Activated T-cell treated with anti-CD3 and anti-CD28 coated beads, Interleukin-2, amount 50 U/mL, for 24 hours (primary cell): Measurements from ENCODE around the gene RIMBP2.
"Not testable (repeated sequence)": the region's sequence is repeated elsewhere in the genome, so short reads cannot be mapped to it uniquely, and the experiment has no call there.

Experiments used
- DNase-seq: peaks from one replicate; pipeline ENCODE4 v3.0.0-alpha.2; 2020
- H3K27ac Mint-ChIP-seq: 2 replicates; pipeline ENCODE4 v1.8.0; 2020; ENCODE audit warnings: mild to moderate bottlenecking, mixed read lengths
- H3K27me3 Mint-ChIP-seq: 2 replicates; pipeline ENCODE4 v1.8.0; 2020; ENCODE audit warnings: mixed read lengths
- H3K36me3 Mint-ChIP-seq: 2 replicates; pipeline ENCODE4 v1.8.0; 2020; ENCODE audit warnings: low read depth, mixed read lengths
- H3K4me1 Mint-ChIP-seq: 2 replicates; pipeline ENCODE4 v1.8.0; 2020; ENCODE audit warnings: low read depth, mixed read lengths
- H3K4me3 Mint-ChIP-seq: 2 replicates; pipeline ENCODE4 v1.8.0; 2020; ENCODE audit warnings: mild to moderate bottlenecking, moderate library complexity, mixed read lengths
- H3K9me3 Mint-ChIP-seq: 2 replicates; pipeline ENCODE4 v1.8.0; 2020; ENCODE audit warnings: mixed read lengths

Gene RIMBP2

GRCh38 chr12:130650131-130650530 is 66.0 kb downstream of the RIMBP2 start:
- Mint-ChIP-seq H3K36me3 (no peaks in the 10 kb centered on the region), H3K9me3 (peaks cover 7% of the 10 kb centered on the region), H3K4me1 (no peaks in the 10 kb centered on the region), H3K27me3 (no peaks in the 10 kb centered on the region), H3K27ac (no peak overlapping the region), H3K4me3 (no peak overlapping the region)
- no peak for DNase-seq

DNA sequence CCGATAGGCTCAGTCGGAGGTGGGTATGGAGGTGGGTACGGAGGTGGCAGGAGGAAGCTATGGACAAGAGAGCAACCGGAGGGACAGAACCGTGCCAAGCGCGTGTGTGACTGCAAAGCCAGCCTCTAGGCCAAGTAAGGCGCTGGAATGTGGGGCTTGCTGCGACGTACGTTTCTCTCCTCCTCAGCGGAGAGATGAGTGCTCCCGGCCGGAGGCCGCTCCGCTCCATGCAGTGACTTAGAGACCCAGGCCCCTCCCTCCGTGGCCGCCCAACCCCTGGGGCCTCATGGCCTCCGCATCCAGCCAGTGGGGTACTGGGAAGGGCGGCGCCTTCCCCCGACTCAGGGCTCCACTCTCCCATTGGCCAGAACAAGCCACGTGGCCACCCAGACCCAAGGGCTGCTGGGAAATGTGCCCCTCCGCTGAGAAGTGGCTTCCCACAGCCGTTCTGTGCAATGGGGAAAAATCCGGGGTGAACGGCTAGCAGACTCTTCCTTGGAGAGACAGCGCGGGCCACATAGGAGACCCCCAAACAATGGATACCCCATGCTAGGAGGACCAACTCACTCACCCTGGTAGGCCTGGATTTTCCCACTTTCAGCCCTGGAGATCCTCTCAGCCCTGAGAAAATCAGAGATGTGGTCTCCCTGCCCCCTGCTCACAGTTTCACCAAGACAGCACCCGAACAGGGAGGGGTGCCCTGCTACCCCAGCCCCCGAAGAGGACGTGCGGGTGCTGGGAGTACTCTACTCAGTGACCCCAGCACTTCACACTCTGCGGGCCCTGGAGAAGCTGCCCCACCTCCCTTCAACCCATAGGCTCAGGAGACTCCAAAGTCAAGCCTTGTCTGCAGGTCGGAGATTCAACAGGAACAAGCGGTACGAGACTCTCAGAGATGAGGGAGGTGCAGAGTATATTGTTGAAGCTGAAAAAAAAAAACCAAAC is 66.7 kb downstream of the RIMBP2 start:
- no peak overlapping the region for H3K4me3 Mint-ChIP-seq
- H3K36me3 Mint-ChIP-seq: no peaks in the 10 kb centered on the region
- no peaks in the 10 kb centered on the region for H3K27me3 Mint-ChIP-seq
- H3K4me1 Mint-ChIP-seq: no peaks in the 10 kb centered on the region
- peaks cover 7% of the 10 kb centered on the region for H3K9me3 Mint-ChIP-seq
- no peak for DNase-seq
- H3K27ac Mint-ChIP-seq: no peak overlapping the region

GRCh38 chr12:130647814-130648213 is 68.3 kb downstream of the RIMBP2 start:
- Mint-ChIP-seq H3K27ac (no peak overlapping the region), H3K27me3 (no peaks in the 10 kb centered on the region)

DNA sequence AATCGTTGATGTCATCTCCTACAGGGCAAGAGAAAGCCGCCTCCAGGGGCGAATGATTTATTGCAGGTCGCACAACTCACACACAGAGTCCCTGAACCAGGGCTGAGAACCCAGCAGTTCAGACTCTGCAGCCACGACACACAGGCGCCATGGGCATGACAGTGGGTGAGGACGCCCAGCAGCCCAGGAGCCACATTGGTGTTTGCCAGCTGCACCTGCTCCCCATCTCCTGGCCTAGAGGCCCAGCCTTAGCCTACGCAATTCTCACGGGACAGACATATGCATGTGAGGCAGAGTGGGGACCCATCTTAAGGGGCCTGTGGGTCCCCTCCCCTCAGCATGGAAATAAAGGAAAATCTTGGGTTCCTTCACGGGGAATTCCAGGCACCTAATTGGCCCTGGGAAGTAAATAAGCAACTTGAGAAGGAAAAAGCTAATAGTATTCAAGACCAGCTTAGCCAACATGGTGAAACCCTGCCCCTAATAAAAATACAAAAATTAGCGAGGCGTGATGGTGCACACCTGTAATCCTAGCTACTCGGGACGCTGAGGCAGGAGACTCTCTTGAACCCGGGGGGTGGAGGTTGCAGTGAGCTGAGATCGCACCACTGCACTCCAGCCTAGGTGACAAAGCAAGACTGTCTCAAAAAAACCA is 69.3 kb downstream of the RIMBP2 start:
- no peak overlapping the region for H3K4me3 Mint-ChIP-seq
- H3K36me3 Mint-ChIP-seq: no peaks in the 10 kb centered on the region
- H3K9me3 Mint-ChIP-seq: no peaks in the 10 kb centered on the region
- H3K27ac Mint-ChIP-seq: no peak overlapping the region
- no peak for DNase-seq
- no peaks in the 10 kb centered on the region for H3K4me1 Mint-ChIP-seq
- H3K27me3 Mint-ChIP-seq: no peaks in the 10 kb centered on the region

More at GRCh38 chr12:130647814-130648213, 68.3 kb downstream of the RIMBP2 start:
- DNase-seq: no peak
- Mint-ChIP-seq H3K4me1 (no peaks in the 10 kb centered on the region), H3K9me3 (no peaks in the 10 kb centered on the region), H3K4me3 (no peak overlapping the region), H3K36me3 (no peaks in the 10 kb centered on the region)

- H3K27ac Mint-ChIP-seq, H3K36me3 Mint-ChIP-seq, H3K27me3 Mint-ChIP-seq, H3K4me1 Mint-ChIP-seq, H3K4me3 Mint-ChIP-seq, H3K9me3 Mint-ChIP-seq, DNase-seq: not testable (repeated sequence)
Measured at GRCh38 chr12:130646191-130646590, 69.9 kb downstream of the RIMBP2 start.

GRCh38 chr12:130645751-130646150 is 70.3 kb downstream of the RIMBP2 start:
- no peak overlapping the region for H3K27ac Mint-ChIP-seq
- DNase-seq: no peak
- H3K27me3 Mint-ChIP-seq: no peaks in the 10 kb centered on the region
- H3K4me3 Mint-ChIP-seq: no peak overlapping the region
- H3K4me1 Mint-ChIP-seq: no peaks in the 10 kb centered on the region
- no peaks in the 10 kb centered on the region for H3K36me3 Mint-ChIP-seq
- H3K9me3 Mint-ChIP-seq: no peaks in the 10 kb centered on the region

- Mint-ChIP-seq H3K27me3 (no peaks in the 10 kb centered on the region), H3K36me3 (no peaks in the 10 kb centered on the region), H3K4me1 (no peaks in the 10 kb centered on the region), H3K4me3 (no peak overlapping the region), H3K27ac (no peak overlapping the region), H3K9me3 (no peaks in the 10 kb centered on the region)
- no peak for DNase-seq
Measured at GRCh38 chr12:130644566-130644965, 71.5 kb downstream of the RIMBP2 start.

GRCh38 chr12:130644146-130644545 is 72.0 kb downstream of the RIMBP2 start:
- Mint-ChIP-seq H3K36me3 (no peaks in the 10 kb centered on the region), H3K4me3 (no peak overlapping the region)

DNA sequence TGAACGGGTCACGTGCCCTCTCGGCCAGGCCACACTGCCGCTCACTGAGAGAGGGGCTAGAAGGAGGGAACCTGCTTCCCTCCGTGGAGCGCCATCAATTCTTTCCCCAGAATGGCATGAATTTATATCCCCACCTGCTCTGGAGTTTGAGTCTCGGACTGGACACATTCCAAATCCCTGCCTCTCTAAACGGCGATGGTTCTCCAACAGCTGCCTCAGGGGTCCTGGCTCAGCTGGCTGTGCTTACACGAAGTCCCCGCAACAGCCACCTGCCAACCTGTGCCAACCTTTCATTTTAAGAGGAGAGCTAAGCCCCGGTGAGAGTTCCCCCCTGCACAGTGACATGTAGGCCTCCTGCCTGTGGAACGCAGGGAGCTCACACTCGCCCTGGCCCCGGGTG is 73.2 kb downstream of the RIMBP2 start:
- DNase-seq: no peak
- H3K9me3 Mint-ChIP-seq: no peaks in the 10 kb centered on the region
- no peak overlapping the region for H3K27ac Mint-ChIP-seq
- no peaks in the 10 kb centered on the region for H3K27me3 Mint-ChIP-seq
- H3K36me3 Mint-ChIP-seq: no peaks in the 10 kb centered on the region
- no peak overlapping the region for H3K4me3 Mint-ChIP-seq
- no peaks in the 10 kb centered on the region for H3K4me1 Mint-ChIP-seq

More at GRCh38 chr12:130644146-130644545, 72.0 kb downstream of the RIMBP2 start:
- no peaks in the 10 kb centered on the region for H3K4me1 Mint-ChIP-seq
- no peak for DNase-seq
- no peaks in the 10 kb centered on the region for H3K9me3 Mint-ChIP-seq
- H3K27me3 Mint-ChIP-seq: no peaks in the 10 kb centered on the region
- H3K27ac Mint-ChIP-seq: no peak overlapping the region

- Mint-ChIP-seq H3K4me1 (no peaks in the 10 kb centered on the region), H3K4me3 (no peak overlapping the region), H3K9me3 (no peaks in the 10 kb centered on the region), H3K36me3 (no peaks in the 10 kb centered on the region), H3K27ac (no peak overlapping the region), H3K27me3 (peaks cover 4% of the 10 kb centered on the region)
- DNase-seq: no peak
Measured at GRCh38 chr12:130641533-130642184, 74.4 kb downstream of the RIMBP2 start.

DNA sequence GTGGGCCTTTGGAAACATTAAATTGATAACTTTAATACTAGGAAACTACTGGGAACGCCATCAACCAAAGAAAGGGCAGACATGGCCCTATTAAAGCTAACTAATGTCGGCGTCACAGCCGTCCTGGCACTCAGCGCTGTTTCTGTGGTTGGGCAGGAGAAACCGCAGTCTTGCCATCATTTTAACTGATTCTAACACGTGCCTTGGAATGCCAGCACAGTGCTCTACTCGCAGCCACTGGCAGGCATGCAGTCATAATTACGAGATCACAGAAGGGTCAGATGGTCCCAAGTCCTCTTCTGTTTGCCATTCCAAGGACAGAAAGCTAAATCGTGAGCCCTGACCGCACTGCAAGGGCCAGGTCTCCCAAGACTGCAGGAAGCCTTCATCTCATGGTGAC is 75.2 kb downstream of the RIMBP2 start:
- no peak for DNase-seq
- peaks cover 7% of the 10 kb centered on the region for H3K27me3 Mint-ChIP-seq
- H3K4me1 Mint-ChIP-seq: no peaks in the 10 kb centered on the region
- no peak overlapping the region for H3K27ac Mint-ChIP-seq
- no peaks in the 10 kb centered on the region for H3K9me3 Mint-ChIP-seq
- H3K4me3 Mint-ChIP-seq: no peak overlapping the region
- H3K36me3 Mint-ChIP-seq: no peaks in the 10 kb centered on the region

DNA sequence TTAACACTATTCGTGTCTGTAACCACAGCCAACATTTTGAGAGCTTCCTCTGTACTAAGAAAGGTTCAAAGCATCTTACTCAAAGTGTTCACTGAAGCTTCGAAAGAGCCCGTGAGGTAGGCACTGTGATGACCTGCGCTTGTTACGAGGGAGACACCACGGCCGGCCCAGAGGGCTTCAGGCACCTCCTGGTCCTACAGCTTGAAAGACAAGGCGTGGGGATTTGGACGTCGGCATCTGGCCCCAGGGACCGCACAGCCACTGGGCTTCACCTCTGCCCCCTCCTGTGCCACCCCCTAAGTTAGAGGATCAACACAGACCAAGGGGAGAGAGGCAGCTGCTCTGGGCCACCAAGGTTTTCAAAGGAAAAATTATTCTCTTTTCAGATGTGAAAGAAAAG is 75.6 kb downstream of the RIMBP2 start:
- no peak for DNase-seq
- no peak overlapping the region for H3K4me3 Mint-ChIP-seq
- H3K27me3 Mint-ChIP-seq: peaks cover 8% of the 10 kb centered on the region
- no peaks in the 10 kb centered on the region for H3K36me3 Mint-ChIP-seq
- no peak overlapping the region for H3K27ac Mint-ChIP-seq
- no peaks in the 10 kb centered on the region for H3K9me3 Mint-ChIP-seq
- no peaks in the 10 kb centered on the region for H3K4me1 Mint-ChIP-seq

GRCh38 chr12:130639476-130640424 is 76.3 kb downstream of the RIMBP2 start:
- H3K36me3 Mint-ChIP-seq: no peaks in the 10 kb centered on the region
- no peaks in the 10 kb centered on the region for H3K9me3 Mint-ChIP-seq
- no peak overlapping the region for H3K4me3 Mint-ChIP-seq
- H3K4me1 Mint-ChIP-seq: no peaks in the 10 kb centered on the region
- peaks cover 8% of the 10 kb centered on the region for H3K27me3 Mint-ChIP-seq
- no peak overlapping the region for H3K27ac Mint-ChIP-seq
- no peak for DNase-seq

DNA sequence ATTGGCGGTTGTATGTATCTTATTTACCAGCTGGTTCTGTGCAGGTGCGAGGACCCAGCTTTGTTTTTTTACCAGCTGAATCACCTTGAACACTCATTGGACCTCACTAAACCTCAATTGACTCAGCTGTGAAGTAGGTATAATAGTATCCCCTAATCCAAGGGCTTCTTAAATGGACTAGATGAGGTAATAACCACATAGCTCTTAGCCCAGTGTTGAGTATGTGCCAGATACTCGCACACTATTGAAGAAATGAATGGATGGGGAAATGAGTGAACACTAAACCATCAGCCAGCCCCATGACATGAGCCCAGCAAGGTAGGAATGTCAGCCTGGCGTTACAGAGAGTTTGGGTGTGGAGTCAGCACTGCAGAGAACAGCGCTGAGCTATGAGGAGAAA is 79.7 kb downstream of the RIMBP2 start:
- Mint-ChIP-seq H3K36me3 (no peaks in the 10 kb centered on the region), H3K4me1 (no peaks in the 10 kb centered on the region), H3K9me3 (no peaks in the 10 kb centered on the region), H3K27me3 (peaks cover 20% of the 10 kb centered on the region), H3K27ac (no peak overlapping the region), H3K4me3 (no peak overlapping the region)
- DNase-seq: no peak
